NCI-H2029 treated with DMSO at 0.1 percent for 48 hours (cell line): ENCODE measurements around the gene DHX30.

Experiments used
- DNase-seq: peaks from one replicate; lab custom pipeline; 2025; lab: John Stamatoyannopoulos, UW

Gene DHX30

GRCh38 chr3:47851888-47852603, 49.1 kb downstream of the DHX30 start:
- no peak for DNase-seq

GRCh38 chr3:47852604-47853602, 50.0 kb downstream of the DHX30 start:
- DNase-seq: no peak

- no peak for DNase-seq
Observed at GRCh38 chr3:47854267-47854666, 51.3 kb downstream of the DHX30 start.

- DNase-seq: no peak
Observed at GRCh38 chr3:47854720-47855455, 52.0 kb downstream of the DHX30 start.

GRCh38 chr3:47855461-47856383, 52.8 kb downstream of the DHX30 start:
- DNase-seq: no peak

- DNase-seq: no peak
Observed at GRCh38 chr3:47856669-47857068, 53.7 kb downstream of the DHX30 start.

GRCh38 chr3:47857151-47857550, 54.2 kb downstream of the DHX30 start:
- no peak for DNase-seq

GRCh38 chr3:47859956-47860605, 57.1 kb downstream of the DHX30 start:
- no peak for DNase-seq

- DNase-seq: no peak
Observed at GRCh38 chr3:47863391-47864128, 60.6 kb downstream of the DHX30 start.

- no peak for DNase-seq
Observed at GRCh38 chr3:47865192-47865591, 62.3 kb downstream of the DHX30 start.

GRCh38 chr3:47867451-47868044, 64.6 kb downstream of the DHX30 start:
- no peak for DNase-seq

GRCh38 chr3:47868306-47868705, 65.4 kb downstream of the DHX30 start:
- no peak for DNase-seq

- no peak for DNase-seq
Observed at GRCh38 chr3:47870156-47870555, 67.2 kb downstream of the DHX30 start.

GRCh38 chr3:47870702-47871260, 67.8 kb downstream of the DHX30 start:
- DNase-seq: no peak

GRCh38 chr3:47871389-47871788, 68.5 kb downstream of the DHX30 start:
- no peak for DNase-seq

GRCh38 chr3:47872916-47873315, 70.0 kb downstream of the DHX30 start:
- DNase-seq: no peak

- no peak for DNase-seq
Observed at GRCh38 chr3:47874438-47874837, 71.5 kb downstream of the DHX30 start.

- no peak for DNase-seq
Observed at GRCh38 chr3:47874913-47875312, 72.0 kb downstream of the DHX30 start.

- no peak for DNase-seq
Observed at GRCh38 chr3:47877290-47877689, 74.4 kb downstream of the DHX30 start.
